Natural killer cell (primary cell): ENCODE results near the gene EXTL2. TPM values are rescaled to one million over a fixed set of nuclear protein-coding genes. Genes with fewer than 3 reads are reported as not detected.
A peak's percentile ranks its signal among the peaks of the same experiment; 100 is the strongest.

Experiments
- ATAC-seq, 3 donors: fragments of 150-1000 bp in 2 of 3; fragments of 200-7000 bp in 1 of 3; cut with Tn5 transposase; 1 replicate in 1 of 3; 2 replicates in 2 of 3; pipeline ENCODE4 v1.10.0; 2021; ENCODE audit warnings: mild to moderate bottlenecking in 2 of 3, moderate library complexity in 2 of 3
- DNase-seq, 2 donors: peaks; one replicate each; pipeline versions ENCODE4 v3.0.0 to v3.0.0-alpha.2; 2013 to 2021; ENCODE audit warnings: mixed read lengths in 1 of 2
- H3K27ac ChIP-seq: one replicate; pipeline ENCODE4 v1.5.1; 2013; ENCODE audit warnings: mild to moderate bottlenecking, low read length
- H3K27me3 ChIP-seq: one replicate; pipeline ENCODE4 v1.6.1; 2013; ENCODE audit warnings: low read length; ENCODE audit not compliant: control insufficient read depth, insufficient read depth
- H3K36me3 ChIP-seq: one replicate; pipeline ENCODE4 v1.6.1; 2013; ENCODE audit warnings: low read length; ENCODE audit not compliant: control insufficient read depth, insufficient read depth
- H3K4me1 ChIP-seq: one replicate; pipeline ENCODE4 v1.6.1; 2013; ENCODE audit warnings: low read length; ENCODE audit not compliant: control insufficient read depth, insufficient read depth
- H3K4me3 ChIP-seq: one replicate; pipeline ENCODE4 v1.5.1; 2013; ENCODE audit warnings: low read length
- H3K9me3 ChIP-seq: one replicate; pipeline ENCODE4 v1.6.1; 2013; ENCODE audit warnings: low read length; ENCODE audit not compliant: control insufficient read depth, insufficient read depth
- H3K27ac Mint-ChIP-seq, 2 donors: one replicate each; pipeline ENCODE4 v1.8.0; 2022; ENCODE audit warnings: mild to moderate bottlenecking in 2 of 2, mixed read lengths in 2 of 2, moderate library complexity in 1 of 2
- H3K27me3 Mint-ChIP-seq, 2 donors: one replicate each; pipeline ENCODE4 v1.8.0; 2022; ENCODE audit warnings: low read depth in 2 of 2, mixed read lengths in 2 of 2
- H3K36me3 Mint-ChIP-seq: one replicate; pipeline ENCODE4 v1.8.0; 2022; ENCODE audit warnings: mixed read lengths
- H3K4me1 Mint-ChIP-seq, 2 donors: one replicate each; pipeline ENCODE4 v1.8.0; 2022; ENCODE audit warnings: mixed read lengths in 2 of 2
- H3K4me3 Mint-ChIP-seq: one replicate; pipeline ENCODE4 v1.8.0; 2022; ENCODE audit warnings: mild to moderate bottlenecking, moderate library complexity, mixed read lengths
- H3K9me3 Mint-ChIP-seq, 2 donors: one replicate each; pipeline ENCODE4 v1.8.0; 2022; ENCODE audit warnings: mixed read lengths in 2 of 2
- WGBS: methylation state at CpG from one replicate; pipeline ENCODE4 v1.1.7; 2013; ENCODE audit warnings: missing lambda C conversion rate; ENCODE audit not compliant: insufficient coverage; 5-methylcytosine and 5-hydroxymethylcytosine counted together
- intact Hi-C: fragments of 100-400 bp; cut with micrococcal nuclease; formaldehyde crosslinking; loops from one replicate; pipeline ENCODE4 v1.14.2; 2022
- total RNA-seq, 4 donors: library from RNA; stranded (reverse); fragments of 120-200 nt in 1 of 4; gene quantifications; one replicate each; pipeline versions ENCODE4 v1.2.3 to v1.2.4, GENCODE V29; 2013 to 2022
- TF ChIP-seq, protein P1 (sequence below): fragments of 200-600 bp; IDR thresholded peaks from one replicate; pipeline ENCODE4 v1.8.0; 2022; ENCODE audit warnings: antibody characterized with exemption

The EXTL2 gene
- total RNA-seq, 3 donors from 2014 or later (not counting 1 experiment from before 2014, with no cell fraction given): 3.5 to 5.8 (median 3.9) TPM

DNA sequence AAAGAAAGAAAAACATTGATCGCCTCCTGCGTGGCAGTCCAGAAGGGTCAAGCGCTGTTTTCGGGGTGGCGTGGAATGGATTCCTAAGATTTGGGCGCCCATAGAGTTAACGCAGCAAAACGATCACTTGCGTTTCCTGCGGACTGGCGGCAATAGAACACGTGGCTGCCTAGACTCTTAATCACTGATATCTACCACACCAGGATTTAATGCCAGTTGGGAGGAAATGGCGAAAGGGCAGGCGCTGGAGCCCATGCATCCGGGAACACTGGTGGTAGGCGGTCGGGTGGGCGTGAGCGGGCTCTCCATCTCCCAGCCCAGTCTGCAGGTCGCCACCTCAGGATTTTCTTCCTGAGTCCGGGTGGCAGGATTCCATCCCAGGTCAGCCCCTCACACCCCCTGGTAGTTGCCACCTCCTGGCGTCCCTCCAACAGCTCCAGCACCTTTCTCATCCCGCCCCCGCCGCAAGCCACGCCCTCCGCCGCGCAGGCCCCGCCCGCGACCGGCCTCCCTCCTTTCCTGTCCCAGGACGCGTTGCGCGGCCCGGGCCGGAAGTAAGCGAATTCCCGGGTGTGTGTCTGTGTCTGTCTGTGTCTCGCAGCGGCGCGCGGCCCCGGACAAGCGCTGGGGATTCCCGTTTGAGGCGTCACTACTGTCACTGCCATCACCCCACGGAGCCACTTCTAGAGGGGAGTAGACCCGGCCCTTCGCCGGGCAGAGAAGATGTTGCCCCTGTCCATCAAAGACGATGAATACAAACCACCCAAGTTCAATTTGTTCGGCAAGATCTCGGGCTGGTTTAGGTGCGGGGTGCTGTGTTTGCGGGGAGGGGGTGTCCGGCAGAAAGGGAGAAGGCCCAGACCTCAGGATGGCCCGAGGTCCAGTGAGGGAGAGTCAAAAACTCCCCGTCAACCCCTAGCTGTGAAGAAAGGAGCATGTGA, 1.2 kb upstream of the EXTL2 start, which contains the start of gene SLC30A7:
Gene SLC30A7 (plus strand): TSS at position 551 of the 941 bp plus-strand sequence. CDS start 173 bp downstream, at position 724.
- peaks cover 40 to 46% of the 10 kb centered on the region in 2 donors for H3K4me1 Mint-ChIP-seq
- no peaks in the 10 kb centered on the region for H3K27me3 Mint-ChIP-seq
- peaks cover 26% of the 10 kb centered on the region for H3K36me3 ChIP-seq
- 0% methylated on average over 62 of the region's 62 CpGs for WGBS
- ATAC-seq (peak; percentile 81 to 94 (median 86)), DNase-seq (peak; percentile 95 to 97)
- peak within 1 kb of the TSS; percentile 100 for H3K27ac Mint-ChIP-seq
- H3K4me1 ChIP-seq: peaks cover 8% of the 10 kb centered on the region
- peaks cover 0 to under 1% of the 10 kb centered on the region in 2 donors for H3K9me3 Mint-ChIP-seq
- TF ChIP-seq, protein P1, sequence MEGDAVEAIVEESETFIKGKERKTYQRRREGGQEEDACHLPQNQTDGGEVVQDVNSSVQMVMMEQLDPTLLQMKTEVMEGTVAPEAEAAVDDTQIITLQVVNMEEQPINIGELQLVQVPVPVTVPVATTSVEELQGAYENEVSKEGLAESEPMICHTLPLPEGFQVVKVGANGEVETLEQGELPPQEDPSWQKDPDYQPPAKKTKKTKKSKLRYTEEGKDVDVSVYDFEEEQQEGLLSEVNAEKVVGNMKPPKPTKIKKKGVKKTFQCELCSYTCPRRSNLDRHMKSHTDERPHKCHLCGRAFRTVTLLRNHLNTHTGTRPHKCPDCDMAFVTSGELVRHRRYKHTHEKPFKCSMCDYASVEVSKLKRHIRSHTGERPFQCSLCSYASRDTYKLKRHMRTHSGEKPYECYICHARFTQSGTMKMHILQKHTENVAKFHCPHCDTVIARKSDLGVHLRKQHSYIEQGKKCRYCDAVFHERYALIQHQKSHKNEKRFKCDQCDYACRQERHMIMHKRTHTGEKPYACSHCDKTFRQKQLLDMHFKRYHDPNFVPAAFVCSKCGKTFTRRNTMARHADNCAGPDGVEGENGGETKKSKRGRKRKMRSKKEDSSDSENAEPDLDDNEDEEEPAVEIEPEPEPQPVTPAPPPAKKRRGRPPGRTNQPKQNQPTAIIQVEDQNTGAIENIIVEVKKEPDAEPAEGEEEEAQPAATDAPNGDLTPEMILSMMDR: no peak
- H3K9me3 ChIP-seq: no peaks in the 10 kb centered on the region
- no peaks in the 10 kb centered on the region for H3K27me3 ChIP-seq
- intact Hi-C loops: loop anchor here (2.0 to 10.0 kb wide), 3 partner anchors 131 to 861 kb away; partner anchors contain the start of genes DPH5, SASS6 and TRMT13
- H3K27ac ChIP-seq: peak within 1 kb of the TSS; percentile 99
- H3K4me3 Mint-ChIP-seq: peak within 1 kb of the TSS; percentile 99
- H3K4me3 ChIP-seq: peak within 1 kb of the TSS; percentile 97
- H3K36me3 Mint-ChIP-seq: peaks cover 8% of the 10 kb centered on the region

DNA sequence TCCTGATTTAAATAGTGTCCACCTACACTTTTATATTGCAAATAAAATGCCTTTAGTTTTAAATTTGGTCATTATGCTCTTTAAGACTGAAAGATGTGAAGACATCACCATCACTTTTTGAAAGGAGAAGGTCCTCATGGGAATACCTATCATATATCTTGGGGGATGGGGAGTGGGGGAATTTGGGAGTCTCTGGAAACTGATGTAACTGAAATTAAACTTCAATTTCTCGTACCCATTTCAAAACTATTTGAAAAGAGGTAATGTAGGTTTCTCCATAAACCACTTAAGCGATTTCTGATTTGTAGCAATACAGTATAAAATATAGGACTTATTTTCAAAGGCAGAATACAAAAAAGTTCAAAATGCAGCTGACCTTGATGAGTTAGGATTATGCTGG, 924 bp downstream of the EXTL2 start:
- Mint-ChIP-seq H3K27me3 (no peaks in the 10 kb centered on the region), H3K36me3 (no peaks in the 10 kb centered on the region), H3K4me1 (peaks cover 35 to 46% of the 10 kb centered on the region in 2 donors), H3K9me3 (peaks cover 0 to 6% of the 10 kb centered on the region in 2 donors), H3K27ac (no peak overlapping the region), H3K4me3 (peak overlapping the region; percentile 55)
- no peak for ATAC-seq
- Histone ChIP-seq H3K4me1 (peaks cover 8% of the 10 kb centered on the region), H3K4me3 (no peak overlapping the region), H3K27ac (no peak overlapping the region), H3K27me3 (no peaks in the 10 kb centered on the region), H3K9me3 (peaks cover 12% of the 10 kb centered on the region), H3K36me3 (peaks cover 6% of the 10 kb centered on the region)
- WGBS: no CpG with 5 or more reads among the region's 2 CpGs
- intact Hi-C loops: loop anchor here (10.0 kb wide), 1 partner anchor 859 kb away; a partner anchor contains a TSS
- TF ChIP-seq, protein P1: no peak
- no peak for DNase-seq

DNA sequence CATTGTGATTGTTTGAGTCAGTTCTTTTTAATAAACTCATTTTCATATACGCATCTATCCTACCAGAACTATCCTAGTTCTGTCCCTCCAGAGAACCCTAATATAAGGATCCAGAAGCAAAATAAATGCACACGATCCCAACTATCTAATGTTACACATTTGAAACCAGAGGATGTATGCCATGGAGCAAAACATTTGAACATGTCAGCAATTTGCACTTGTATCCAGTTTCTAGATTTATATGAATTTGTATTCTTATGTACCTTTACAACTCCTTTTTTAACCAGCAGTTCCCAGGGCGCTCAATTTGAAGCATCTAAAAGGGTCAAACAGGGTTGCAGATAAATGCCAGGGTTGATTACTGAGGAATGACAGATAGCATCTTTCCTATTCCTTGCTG, 2.1 kb downstream of the EXTL2 start:
- Mint-ChIP-seq H3K9me3 (peaks cover 0 to 6% of the 10 kb centered on the region in 2 donors), H3K27ac (no peak overlapping the region), H3K36me3 (peaks cover 7% of the 10 kb centered on the region), H3K27me3 (no peaks in the 10 kb centered on the region), H3K4me3 (no peak overlapping the region), H3K4me1 (peaks cover 28 to 36% of the 10 kb centered on the region in 2 donors)
- DNase-seq (no peak), ATAC-seq (no peak)
- intact Hi-C loops: loop anchor here (10.0 kb wide), 1 partner anchor 858 kb away; a partner anchor contains a TSS
- WGBS: 100% methylated on average over 3 of the region's 3 CpGs
- Histone ChIP-seq H3K4me3 (no peak overlapping the region), H3K9me3 (peaks cover 12% of the 10 kb centered on the region), H3K27ac (no peak overlapping the region), H3K4me1 (peaks cover 8% of the 10 kb centered on the region), H3K36me3 (no peaks in the 10 kb centered on the region), H3K27me3 (no peaks in the 10 kb centered on the region)
- TF ChIP-seq, protein P1: no peak
